Adrenal gland (tissue), 5 donors: Measurements from ENCODE around the gene CNGB1.

Experiments
- CTCF ChIP-seq, 6 experiments: fragments of 450-650 bp in 4 of 6; fragments of 200-600 bp in 2 of 6; sonication (generic) in 1 of 6; IDR thresholded peaks; 1 replicate in 5 of 6; 2 replicates in 1 of 6; pipeline versions ENCODE4 v1.5.1 to v1.8.0; 2016 to 2021; ENCODE audit warnings: antibody characterized with exemption in 6 of 6, mild to moderate bottlenecking in 2 of 6, moderate library complexity in 1 of 6
- POLR2A ChIP-seq, 2 donors: fragments of 450-650 bp; IDR thresholded peaks; one replicate each; pipeline ENCODE4 v1.6.1; 2017; ENCODE audit warnings: antibody characterized with exemption in 2 of 2, mild to moderate bottlenecking in 2 of 2, moderate library complexity in 1 of 2
- donor health status: DM: no; HTN: no; CAD: no.

GRCh38 chr16:57994361-57994760 lies 23.4 kb upstream of the CNGB1 start:
- TF ChIP-seq POLR2A (IDR thresholded peaks at IDR 0.05), result no peak
- TF ChIP-seq CTCF (IDR thresholded peaks at IDR 0.05), result no peak
